Ascending aorta (tissue), 2 donors: ENCODE data around the gene CORO2A. TPM values are rescaled to one million over a fixed set of nuclear protein-coding genes. Genes with fewer than 3 reads are reported as not detected.
"Not testable (repeated sequence)": the region's sequence is repeated elsewhere in the genome, so short reads cannot be mapped to it uniquely, and the experiment has no call there.

Source experiments
- DNase-seq, 2 donors: peaks; one replicate each; pipeline ENCODE4 v3.0.0-alpha.2; 2019; ENCODE audit warnings: low spot score in 2 of 2
- H3K27ac ChIP-seq, 2 donors: fragments of 200-600 bp; sonication (generic); one replicate each; pipeline ENCODE4 v1.5.1; 2016 to 2017; ENCODE audit warnings: mild to moderate bottlenecking in 1 of 2
- H3K27me3 ChIP-seq: fragments of 200-600 bp; sonication (generic); one replicate; pipeline ENCODE4 v1.5.1; 2017
- H3K36me3 ChIP-seq, 2 donors: fragments of 200-600 bp; sonication (generic); one replicate each; pipeline ENCODE4 v1.5.1; 2016
- H3K4me1 ChIP-seq, 2 donors: fragments of 200-600 bp; sonication (generic); one replicate each; pipeline ENCODE4 v1.5.1; 2016 to 2017; ENCODE audit warnings: mild to moderate bottlenecking in 1 of 2
- H3K4me3 ChIP-seq, 2 donors: fragments of 200-600 bp; sonication (generic); one replicate each; pipeline ENCODE4 v1.5.1; 2016 to 2017; ENCODE audit warnings: mild to moderate bottlenecking in 1 of 2
- H3K9me3 ChIP-seq, 2 donors: fragments of 200-600 bp; sonication (generic); one replicate each; pipeline ENCODE4 v1.5.1; 2016
- CTCF ChIP-seq, 3 experiments: fragments of 200-600 bp in 2 of 3; fragments of 450-650 bp in 1 of 3; sonication (generic) in 2 of 3; IDR thresholded peaks; one replicate each; pipeline ENCODE4 v1.5.1; 2016 to 2019; ENCODE audit warnings: antibody characterized with exemption in 3 of 3, mild to moderate bottlenecking in 1 of 3, moderate library complexity in 1 of 3
- intact Hi-C: fragments of 100-400 bp; cut with DNase I; formaldehyde crosslinking; loops from one replicate; pipeline ENCODE4 v1.15.1; 2023
- total RNA-seq: library from RNA; depleted of rRNA; stranded (reverse); fragments of >200 nt; gene quantifications from one replicate; pipeline ENCODE4 v1.1.0, GENCODE V29; 2016

The CORO2A gene
- total RNA-seq, 1 donor from 2014 or later, result 9.0 TPM

- H3K27me3 ChIP-seq, result no peaks in the 10 kb centered on the region
- TF ChIP-seq CTCF (IDR thresholded peaks at IDR 0.05), result no peak
- H3K36me3 ChIP-seq, result no peaks in the 10 kb centered on the region
- no peak overlapping the region for H3K4me3 ChIP-seq
- intact Hi-C loops, result no loop called here
- H3K4me1 ChIP-seq, result no peaks in the 10 kb centered on the region
- DNase-seq, result no peak
- no peaks in the 10 kb centered on the region for H3K9me3 ChIP-seq
- no peak overlapping the region for H3K27ac ChIP-seq
Observed at GRCh38 chr9:98124637-98125426, 67.6 kb downstream of the CORO2A start.

GRCh38 chr9:98124091-98124490 is 68.3 kb downstream of the CORO2A start:
- H3K27ac ChIP-seq, H3K4me1 ChIP-seq, H3K9me3 ChIP-seq, H3K36me3 ChIP-seq, DNase-seq, H3K4me3 ChIP-seq, H3K27me3 ChIP-seq, intact Hi-C loops: not testable (repeated sequence)

GRCh38 chr9:98121058-98121457 is 71.4 kb downstream of the CORO2A start:
- H3K27ac ChIP-seq, result no peak overlapping the region
- H3K4me1 ChIP-seq, result peaks cover 0 to 3% of the 10 kb centered on the region in 2 donors
- H3K9me3 ChIP-seq, result no peaks in the 10 kb centered on the region
- no peak for TF ChIP-seq CTCF (IDR thresholded peaks at IDR 0.05)
- no peaks in the 10 kb centered on the region for H3K36me3 ChIP-seq
- intact Hi-C loops, result no loop called here
- H3K4me3 ChIP-seq, result no peak overlapping the region
- no peak for DNase-seq
- H3K27me3 ChIP-seq, result no peaks in the 10 kb centered on the region

- no peak for DNase-seq
- no peak overlapping the region for H3K27ac ChIP-seq
- H3K9me3 ChIP-seq, result no peaks in the 10 kb centered on the region
- peaks cover 0 to 3% of the 10 kb centered on the region in 2 donors for H3K4me1 ChIP-seq
- no peaks in the 10 kb centered on the region for H3K27me3 ChIP-seq
- no peak overlapping the region for H3K4me3 ChIP-seq
- intact Hi-C loops, result no loop called here
- no peaks in the 10 kb centered on the region for H3K36me3 ChIP-seq
- TF ChIP-seq CTCF (IDR thresholded peaks at IDR 0.05), result no peak
Observed at GRCh38 chr9:98120476-98120875, 72.0 kb downstream of the CORO2A start.

- intact Hi-C loops, result no loop called here
- TF ChIP-seq CTCF (IDR thresholded peaks at IDR 0.05), result no peak
- no peaks in the 10 kb centered on the region for H3K9me3 ChIP-seq
- H3K27ac ChIP-seq, result peak within 1 kb of the TSS; percentile 30 to 41
- peak within 1 kb of the TSS; percentile 68 to 84 for H3K4me3 ChIP-seq
- peaks cover 0 to 3% of the 10 kb centered on the region in 2 donors for H3K4me1 ChIP-seq
- DNase-seq, result no peak
- no peaks in the 10 kb centered on the region for H3K36me3 ChIP-seq
- H3K27me3 ChIP-seq, result no peaks in the 10 kb centered on the region
Observed at GRCh38 chr9:98118640-98119601, 73.5 kb downstream of the CORO2A start, which contains the start of gene TRIM14. Gene TRIM14, minus strand, starts transcription at chr9:98119222. Its CDS starts 34 bp downstream, at chr9:98119188.
